Smooth muscle cell of the brain vasculature (primary cell): ENCODE results near the gene MRPL43.
"Not testable (repeated sequence)": the region's sequence is repeated elsewhere in the genome, so short reads cannot be mapped to it uniquely, and the experiment has no call there.

Experiments used
- DNase-seq: peaks from one replicate; pipeline ENCODE4 v3.0.0-alpha.2; 2012; ENCODE audit warnings: low read depth, low spot score

MRPL43 gene

GRCh38 chr10:100986952-100987684 lies at the start of gene MRPL43, which contains the start of gene TWNK:
Gene MRPL43, minus strand, starts transcription at chr10:100987497. Its CDS starts 54 bp downstream, at chr10:100987443.
Gene TWNK, plus strand, starts transcription at chr10:100987543. Its CDS starts 668 bp downstream, at chr10:100988211.
- DNase-seq: no peak

GRCh38 chr10:101036726-101037125 lies 49.4 kb upstream of the MRPL43 start:
- DNase-seq: no peak

- no peak for DNase-seq
Observed at GRCh38 chr10:101035916-101036702, 48.8 kb upstream of the MRPL43 start.

- DNase-seq: no peak
Observed at GRCh38 chr10:101035314-101035713, 48.0 kb upstream of the MRPL43 start.

- not testable (repeated sequence) for DNase-seq
Observed at GRCh38 chr10:101034404-101034803, 47.1 kb upstream of the MRPL43 start.

GRCh38 chr10:101033276-101033675 lies 46.0 kb upstream of the MRPL43 start:
- no peak for DNase-seq

GRCh38 chr10:101032637-101033224 lies 45.4 kb upstream of the MRPL43 start:
- DNase-seq: no peak

GRCh38 chr10:101031796-101032636 lies 44.7 kb upstream of the MRPL43 start:
- no peak for DNase-seq

GRCh38 chr10:101031128-101031795 lies 44.0 kb upstream of the MRPL43 start, which contains the start of the genes PDZD7 and SFXN3:
Gene PDZD7, minus strand, starts transcription at chr10:101031129. Its CDS starts 910 bp downstream, at chr10:101030219.
Gene SFXN3, plus strand, starts transcription at chr10:101031234. Its CDS starts 3,461 bp downstream, at chr10:101034695.
- no peak for DNase-seq

- DNase-seq: no peak
Observed at GRCh38 chr10:101030496-101031127, 43.3 kb upstream of the MRPL43 start.

GRCh38 chr10:101029520-101030295 lies 42.4 kb upstream of the MRPL43 start:
- DNase-seq: no peak

GRCh38 chr10:101028446-101029337 lies 41.4 kb upstream of the MRPL43 start:
- no peak for DNase-seq

GRCh38 chr10:101027106-101027720 lies 39.9 kb upstream of the MRPL43 start:
- DNase-seq: no peak

- DNase-seq: no peak
Observed at GRCh38 chr10:101022967-101023705, 35.8 kb upstream of the MRPL43 start.

GRCh38 chr10:101021692-101022251 lies 34.5 kb upstream of the MRPL43 start:
- DNase-seq: no peak

GRCh38 chr10:101021239-101021638 lies 33.9 kb upstream of the MRPL43 start:
- DNase-seq: no peak
